Activated CD4-positive, alpha-beta T cell treated with anti-CD3 and anti-CD28 coated beads for 1 hour (primary cell): ENCODE measurements around the gene TTC28.

ENCODE experiments used
- DNase-seq: peaks from one replicate; pipeline ENCODE4 v3.0.0-alpha.2; 2020

Gene TTC28

DNA sequence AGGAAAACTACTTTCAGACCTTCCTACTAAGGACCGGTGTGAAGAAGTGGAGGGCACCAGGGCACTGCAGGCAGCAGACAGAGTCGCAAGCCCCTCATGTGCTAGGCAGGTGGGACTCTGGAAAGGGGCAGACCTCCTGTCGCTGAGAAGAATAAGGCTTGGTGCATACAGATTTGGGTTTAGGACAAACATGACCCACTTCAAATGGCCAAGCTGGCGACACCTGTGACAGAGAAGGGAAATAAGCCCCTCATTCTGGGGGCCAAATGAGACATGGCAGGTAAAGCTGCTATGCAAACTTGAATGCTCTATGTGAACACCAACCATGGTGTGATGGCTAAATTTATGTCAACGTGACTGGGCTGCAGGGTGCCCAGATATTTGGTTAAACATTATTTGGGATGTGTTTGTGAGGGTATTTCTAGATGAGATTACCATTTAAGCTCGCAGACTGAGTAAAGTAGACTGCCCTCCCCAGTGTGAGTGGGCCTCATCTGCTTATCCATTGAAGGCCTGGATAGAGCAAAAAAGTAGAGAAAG lies 648.2 kb downstream of the TTC28 start:
- no peak for DNase-seq

- no peak for DNase-seq
Observed at GRCh38 chr22:28030473-28030872, 649.2 kb downstream of the TTC28 start.

DNA sequence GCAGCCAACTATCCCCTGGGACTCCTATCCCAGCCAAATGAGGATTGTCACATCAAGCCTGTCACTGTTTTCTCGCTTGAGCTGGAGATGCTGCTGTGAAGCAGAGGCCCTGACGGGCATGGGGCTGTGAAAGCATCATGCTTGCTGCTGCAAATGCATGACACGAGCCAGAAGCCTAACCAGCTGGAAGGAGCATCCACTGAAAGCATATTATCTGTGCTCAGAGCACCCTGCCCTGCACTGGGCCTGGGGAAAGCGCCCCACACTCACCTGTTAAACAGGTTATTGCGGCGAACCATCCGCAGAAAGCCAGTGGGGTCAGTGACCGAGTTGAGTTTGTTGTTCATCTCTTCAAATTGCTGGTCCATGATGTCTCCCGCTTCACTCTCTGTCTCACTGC lies 649.7 kb downstream of the TTC28 start:
- no peak for DNase-seq

DNA sequence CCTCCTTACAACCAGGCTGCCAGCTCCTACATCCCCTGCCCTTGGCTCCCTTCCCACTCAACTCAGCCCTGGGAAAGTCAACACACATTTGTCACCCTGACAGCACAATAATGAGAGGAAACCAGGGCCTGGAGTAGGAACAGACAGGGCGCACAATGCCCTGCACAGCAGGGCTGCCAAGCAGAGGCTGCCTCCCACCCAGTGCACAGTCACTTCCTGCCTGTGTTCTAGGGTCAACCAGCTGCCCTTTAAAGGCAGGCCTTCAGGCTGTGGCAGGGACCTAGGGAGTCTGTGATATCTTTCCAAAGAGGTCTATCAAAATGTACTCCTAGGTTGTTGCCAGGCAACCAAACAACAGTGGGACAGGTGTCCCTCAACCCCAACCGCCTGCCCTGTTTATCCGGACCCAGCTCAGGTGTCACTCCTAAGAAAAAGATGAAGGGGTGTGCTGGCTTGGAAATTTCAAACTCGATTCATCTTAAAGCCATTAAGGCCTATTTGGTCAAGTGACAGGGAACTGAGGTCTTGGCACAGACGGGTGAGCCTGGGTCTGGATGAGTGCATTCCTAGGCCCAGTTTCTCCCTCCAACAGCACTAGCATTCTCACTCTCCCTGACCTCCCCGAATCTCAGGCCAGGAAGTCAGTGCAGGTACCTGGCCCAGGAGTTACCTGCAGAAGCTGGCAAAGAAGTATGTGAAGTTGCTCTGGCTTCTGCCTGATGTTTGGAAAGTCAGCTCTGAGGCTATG lies 650.3 kb downstream of the TTC28 start:
- no peak for DNase-seq

GRCh38 chr22:28027453-28028448 lies 651.9 kb downstream of the TTC28 start:
- no peak for DNase-seq

DNA sequence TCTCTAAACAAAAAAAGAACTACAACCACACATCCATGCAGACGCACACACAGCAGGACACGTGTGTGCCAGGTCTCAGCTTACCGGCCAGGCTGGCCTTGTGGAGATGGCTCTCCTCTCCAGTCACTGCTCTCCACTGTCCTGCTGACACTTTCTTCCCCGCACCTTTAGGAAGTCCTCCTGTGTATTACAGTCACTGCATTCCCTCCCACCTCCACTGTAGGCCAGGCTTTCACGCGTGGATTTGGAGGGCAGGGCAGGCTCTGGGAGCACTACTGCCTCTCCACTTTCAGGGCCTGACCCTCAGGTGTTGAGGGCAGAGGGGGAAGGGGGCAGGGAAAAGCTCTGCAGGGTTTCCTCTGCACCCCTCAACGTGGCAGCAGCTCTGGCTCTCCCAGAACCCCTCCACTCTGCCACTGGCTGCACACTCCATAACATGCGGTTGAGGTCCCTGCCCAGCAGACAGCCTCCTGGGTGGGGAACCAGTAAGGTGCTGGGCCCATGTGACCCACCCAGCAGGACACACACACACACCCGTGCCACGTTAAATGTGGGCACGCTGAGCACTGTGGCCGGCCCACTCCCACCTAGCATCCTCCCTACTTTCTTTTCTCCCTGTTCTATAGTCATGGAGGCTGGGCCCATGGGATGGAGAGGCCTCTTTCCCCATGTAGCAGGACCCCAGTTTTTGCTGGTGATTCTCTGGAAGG lies 653.6 kb downstream of the TTC28 start:
- DNase-seq = no peak

GRCh38 chr22:28025333-28025732 lies 654.3 kb downstream of the TTC28 start:
- DNase-seq = no peak

- no peak for DNase-seq
Observed at GRCh38 chr22:28024422-28024888, 655.2 kb downstream of the TTC28 start.

- DNase-seq = no peak
Observed at GRCh38 chr22:28023774-28024173, 655.9 kb downstream of the TTC28 start.

GRCh38 chr22:28023036-28023435 lies 656.6 kb downstream of the TTC28 start:
- no peak for DNase-seq

GRCh38 chr22:28021998-28022660 lies 657.5 kb downstream of the TTC28 start:
- DNase-seq = no peak

GRCh38 chr22:28021116-28021997 lies 658.3 kb downstream of the TTC28 start:
- no peak for DNase-seq

- peak; percentile 46 for DNase-seq
Observed at GRCh38 chr22:28019881-28020861, 659.5 kb downstream of the TTC28 start.

GRCh38 chr22:28019360-28019759 lies 660.3 kb downstream of the TTC28 start:
- no peak for DNase-seq

DNA sequence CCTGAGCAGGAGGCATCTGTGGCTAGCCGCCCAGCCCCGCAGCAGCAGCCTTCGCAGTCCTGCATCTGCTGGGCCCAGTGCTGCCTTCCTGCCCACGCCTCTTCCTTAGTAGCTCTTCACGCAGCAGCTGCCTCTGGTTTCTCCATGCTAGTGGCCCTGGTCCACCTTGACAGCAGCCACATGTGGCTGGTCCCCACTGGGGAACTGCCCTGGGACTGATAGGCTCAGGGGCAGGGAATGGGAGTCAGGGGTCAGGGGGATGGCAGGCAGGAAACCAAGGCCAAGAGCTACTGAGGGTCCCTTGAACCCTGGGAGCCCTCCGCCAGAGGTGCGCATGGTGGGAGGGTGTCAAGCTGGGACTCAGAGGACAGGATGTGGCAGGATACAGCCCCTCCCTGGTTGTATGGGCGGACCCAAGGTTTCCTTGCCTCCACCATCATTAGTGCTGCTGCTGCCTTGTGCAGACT lies 661.1 kb downstream of the TTC28 start:
- DNase-seq = no peak

- DNase-seq = no peak
Observed at GRCh38 chr22:28017859-28018258, 661.8 kb downstream of the TTC28 start.

- no peak for DNase-seq
Observed at GRCh38 chr22:28017558-28017820, 662.2 kb downstream of the TTC28 start.

GRCh38 chr22:28016781-28017557 lies 662.7 kb downstream of the TTC28 start:
- DNase-seq = no peak
